SKM-1 (cell line): ENCODE results near the gene KCNS3.

Experiments used
- DNase-seq: peaks from one replicate; lab custom pipeline; 2025; ENCODE audit not compliant: unreplicated experiment; lab: John Stamatoyannopoulos, UW

KCNS3 gene

GRCh38 chr2:17877811-17878280, 621 bp upstream of the KCNS3 start:
- peak; percentile 69 for DNase-seq

GRCh38 chr2:17879137-17879912, 858 bp downstream of the KCNS3 start:
- peak; percentile 57 for DNase-seq

GRCh38 chr2:17879913-17880274, 1.4 kb downstream of the KCNS3 start:
- no peak for DNase-seq

- DNase-seq, result no peak
Measured at GRCh38 chr2:17892770-17893534, 14.5 kb downstream of the KCNS3 start.

GRCh38 chr2:17894005-17894404, 15.5 kb downstream of the KCNS3 start:
- DNase-seq, result no peak

- no peak for DNase-seq
Measured at GRCh38 chr2:17894556-17894955, 16.1 kb downstream of the KCNS3 start.

GRCh38 chr2:17899871-17900270, 21.4 kb downstream of the KCNS3 start:
- DNase-seq, result no peak

GRCh38 chr2:17901246-17901645, 22.8 kb downstream of the KCNS3 start:
- no peak for DNase-seq

- no peak for DNase-seq
Measured at GRCh38 chr2:17910980-17911379, 32.5 kb downstream of the KCNS3 start.

GRCh38 chr2:17911491-17912260, 33.2 kb downstream of the KCNS3 start:
- DNase-seq, result no peak

GRCh38 chr2:17912266-17912691, 33.8 kb downstream of the KCNS3 start:
- DNase-seq, result no peak

GRCh38 chr2:17915099-17915498, 36.6 kb downstream of the KCNS3 start:
- DNase-seq, result no peak

GRCh38 chr2:17915811-17916518, 37.5 kb downstream of the KCNS3 start:
- DNase-seq, result no peak

GRCh38 chr2:17916584-17916983, 38.1 kb downstream of the KCNS3 start:
- DNase-seq, result no peak

GRCh38 chr2:17918789-17919188, 40.3 kb downstream of the KCNS3 start:
- no peak for DNase-seq

GRCh38 chr2:17930773-17931172, 52.3 kb downstream of the KCNS3 start:
- no peak for DNase-seq

GRCh38 chr2:17933256-17933655, 54.8 kb downstream of the KCNS3 start:
- no peak for DNase-seq

- no peak for DNase-seq
Measured at GRCh38 chr2:17934721-17935120, 56.3 kb downstream of the KCNS3 start.

GRCh38 chr2:17935242-17935885, 56.9 kb downstream of the KCNS3 start:
- DNase-seq, result no peak

GRCh38 chr2:17936599-17936998, 58.1 kb downstream of the KCNS3 start:
- no peak for DNase-seq
